H9 (cell line): ENCODE measurements around the gene NRP1. TPM values are rescaled to one million over a fixed set of nuclear protein-coding genes. Genes with fewer than 3 reads are reported as not detected.

Experiments used
- DNase-seq: peaks from one replicate; pipeline ENCODE4 v3.0.0-alpha.2; 2017
- H2AFZ ChIP-seq: one replicate; pipeline ENCODE4 v1.6.1; 2013; ENCODE audit warnings: mild to moderate bottlenecking, low read length, control low read depth, moderate library complexity
- H2AK5ac ChIP-seq: 2 replicates; pipeline ENCODE4 v1.6.1; 2013; ENCODE audit warnings: low read length, control low read depth, mixed read lengths; ENCODE audit not compliant: insufficient read length
- H2BK120ac ChIP-seq: one replicate; pipeline ENCODE4 v1.6.1; 2013; ENCODE audit warnings: low read depth, mild to moderate bottlenecking, low read length, control low read depth, inconsistent platforms; ENCODE audit not compliant: poor library complexity, severe bottlenecking
- H2BK12ac ChIP-seq: 2 replicates; pipeline ENCODE4 v1.6.1; 2013; ENCODE audit warnings: low read length, control low read depth, mixed read lengths, low read depth; ENCODE audit not compliant: insufficient read length
- H2BK15ac ChIP-seq: 2 replicates; pipeline ENCODE4 v1.6.1; 2013; ENCODE audit warnings: low read depth, low read length, control low read depth
- H2BK20ac ChIP-seq: one replicate; pipeline ENCODE4 v1.6.1; 2013; ENCODE audit warnings: low read depth, mild to moderate bottlenecking, low read length, control low read depth, inconsistent platforms; ENCODE audit not compliant: poor library complexity, severe bottlenecking
- H2BK5ac ChIP-seq: 2 replicates; pipeline ENCODE4 v1.6.1; 2013; ENCODE audit warnings: low read length, control low read depth, mixed read lengths; ENCODE audit not compliant: insufficient read length
- H3K14ac ChIP-seq: 2 replicates; pipeline ENCODE4 v1.6.1; 2013; ENCODE audit warnings: low read length, control low read depth; ENCODE audit not compliant: insufficient read depth
- H3K18ac ChIP-seq: 2 replicates; pipeline ENCODE4 v1.6.1; 2013; ENCODE audit warnings: low read depth, mild to moderate bottlenecking, mixed read lengths, low read length, control low read depth; ENCODE audit not compliant: insufficient read length
- H3K23ac ChIP-seq: 2 replicates; pipeline ENCODE4 v1.6.1; 2013; ENCODE audit warnings: low read length, control low read depth, mixed read lengths, low read depth; ENCODE audit not compliant: insufficient read length
- H3K23me2 ChIP-seq: 2 replicates; pipeline ENCODE4 v1.6.1; 2013; ENCODE audit warnings: low read depth, mild to moderate bottlenecking, mixed read lengths, low read length, control low read depth; ENCODE audit not compliant: insufficient read length, poor library complexity, severe bottlenecking
- H3K27ac ChIP-seq: 2 replicates; pipeline ENCODE4 v1.5.1; 2013; ENCODE audit warnings: low read length, control low read depth, mixed read lengths, low read depth; ENCODE audit not compliant: insufficient read length
- H3K27me3 ChIP-seq: 2 replicates; pipeline ENCODE4 v1.6.1; 2013; ENCODE audit warnings: low read length, control low read depth, inconsistent platforms; ENCODE audit not compliant: insufficient read depth
- H3K4ac ChIP-seq: 2 replicates; pipeline ENCODE4 v1.6.1; 2013; ENCODE audit warnings: low read depth, mild to moderate bottlenecking, control low read depth, inconsistent platforms, low read length, moderate library complexity
- H3K4me1 ChIP-seq: 2 replicates; pipeline ENCODE4 v1.6.1; 2013; ENCODE audit warnings: low read length, control low read depth, inconsistent platforms; ENCODE audit not compliant: insufficient read depth
- H3K4me2 ChIP-seq: 2 replicates; pipeline ENCODE4 v1.6.1; 2013; ENCODE audit warnings: low read length, control low read depth, mixed read lengths; ENCODE audit not compliant: insufficient read length, insufficient read depth
- H3K56ac ChIP-seq: 2 replicates; pipeline ENCODE4 v1.6.1; 2013; ENCODE audit warnings: low read depth, mild to moderate bottlenecking, mixed read lengths, low read length, control low read depth; ENCODE audit not compliant: insufficient read length
- H3K79me1 ChIP-seq: 2 replicates; pipeline ENCODE4 v1.6.1; 2013; ENCODE audit warnings: low read depth, mild to moderate bottlenecking, moderate library complexity, low read length, control low read depth, inconsistent platforms; ENCODE audit not compliant: insufficient read depth, poor library complexity, severe bottlenecking
- H3K79me2 ChIP-seq: 2 replicates; pipeline ENCODE4 v1.6.1; 2013; ENCODE audit warnings: low read length, control low read depth, inconsistent platforms; ENCODE audit not compliant: insufficient read depth
- H3K9ac ChIP-seq: 2 replicates; pipeline ENCODE4 v1.6.1; 2013; ENCODE audit warnings: low read length, control low read depth, mixed read lengths; ENCODE audit not compliant: insufficient read length; ENCODE audit errors: extremely low read depth
- H3K9me3 ChIP-seq: one replicate; pipeline ENCODE4 v1.6.1; 2013; ENCODE audit warnings: low read depth, low read length, inconsistent platforms; ENCODE audit not compliant: control insufficient read depth
- H3T11ph ChIP-seq: one replicate; pipeline ENCODE4 v1.6.1; 2013; ENCODE audit warnings: mild to moderate bottlenecking, low read length, control low read depth, inconsistent platforms
- H4K20me1 ChIP-seq: one replicate; pipeline ENCODE4 v1.6.1; 2013; ENCODE audit not compliant: control insufficient read depth, insufficient read length, insufficient read depth
- H4K5ac ChIP-seq: 2 replicates; pipeline ENCODE4 v1.6.1; 2013; ENCODE audit warnings: low read depth, mild to moderate bottlenecking, mixed read lengths, low read length, control low read depth; ENCODE audit not compliant: insufficient read length
- H4K8ac ChIP-seq: replicated peaks from 2 replicates; pipeline ENCODE4 v1.6.1; 2013; ENCODE audit warnings: low read length, control low read depth, mixed read lengths, low read depth; ENCODE audit not compliant: insufficient read length
- H4K91ac ChIP-seq: 2 replicates; pipeline ENCODE4 v1.6.1; 2013; ENCODE audit warnings: low read depth, mild to moderate bottlenecking, moderate library complexity, mixed read lengths, low read length, control low read depth; ENCODE audit not compliant: insufficient read length
- H3K27ac Mint-ChIP-seq, 3 experiments: 2 replicates in 2 of 3; 3 replicates in 1 of 3; pipeline ENCODE4 v1.8.0; 2020 to 2021; ENCODE audit warnings: mixed read lengths in 3 of 3, mild to moderate bottlenecking in 1 of 3, moderate library complexity in 1 of 3
- H3K27me3 Mint-ChIP-seq: 2 replicates; pipeline ENCODE4 v1.8.0; 2021; ENCODE audit warnings: low read depth, mild to moderate bottlenecking, moderate library complexity, mixed read lengths
- H3K36me3 Mint-ChIP-seq, 3 experiments: 2 replicates in 2 of 3; 3 replicates in 1 of 3; pipeline ENCODE4 v1.8.0; 2020 to 2021; ENCODE audit warnings: low read depth in 3 of 3, mixed read lengths in 3 of 3; ENCODE audit not compliant: insufficient read depth in 1 of 3
- H3K4me1 Mint-ChIP-seq, 2 experiments: 2 replicates each; pipeline ENCODE4 v1.8.0; 2020; ENCODE audit warnings: mixed read lengths in 2 of 2
- H3K4me3 Mint-ChIP-seq, 2 experiments: 2 replicates in 1 of 2; 3 replicates in 1 of 2; pipeline ENCODE4 v1.8.0; 2020 to 2021; ENCODE audit warnings: mild to moderate bottlenecking in 2 of 2, mixed read lengths in 2 of 2, moderate library complexity in 1 of 2
- H3K9me3 Mint-ChIP-seq, 2 experiments: 2 replicates in 1 of 2; 3 replicates in 1 of 2; pipeline ENCODE4 v1.8.0; 2020; ENCODE audit warnings: mild to moderate bottlenecking in 2 of 2, mixed read lengths in 2 of 2, moderate library complexity in 1 of 2
- WGBS: extraction: QIAGEN DNeasy Blood & Tissue Kit; methylation state at CpG from one replicate; pipeline ENCODE4 v1.1.7; 2013; ENCODE audit warnings: missing lambda C conversion rate, low lambda C conversion rate, mixed read lengths; ENCODE audit not compliant: insufficient read length; ENCODE audit errors: extremely low coverage; 5-methylcytosine and 5-hydroxymethylcytosine counted together
- total RNA-seq: library from RNA; stranded (reverse); gene quantifications from 2 replicates; pipeline ENCODE4 v1.2.1, GENCODE V29; 2021
- TF ChIP-seq, protein P1 (sequence below): fragments of 200-600 bp; sonication (generic); conservative IDR thresholded peaks from 3 replicates; pipeline ENCODE4 v1.8.0; 2021; ENCODE audit warnings: antibody characterized with exemption, mild to moderate bottlenecking

Gene NRP1
- total RNA-seq, 1 experiment from 2014 or later: 4.6 TPM

DNA sequence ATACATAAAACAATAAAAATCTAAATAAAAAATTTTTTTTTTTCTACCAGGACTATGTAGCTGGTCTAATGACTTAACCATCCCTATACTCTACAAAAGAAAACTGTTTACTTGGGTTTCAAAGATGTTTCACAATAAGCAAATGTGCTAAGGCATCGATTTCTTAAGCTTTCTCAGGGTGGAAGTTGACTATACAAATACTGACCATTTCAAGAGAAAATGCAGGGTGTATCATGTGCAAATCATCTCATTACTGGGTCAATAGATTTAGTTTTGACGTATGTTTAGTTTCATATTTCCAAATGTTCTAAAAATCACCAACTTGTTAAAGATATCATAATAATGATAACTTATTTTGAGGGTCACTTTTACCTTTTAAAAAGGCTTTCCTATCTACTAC is 7.5 kb downstream of the NRP1 start:
- H4K20me1 ChIP-seq: no peaks in the 10 kb centered on the region
- H3K23ac ChIP-seq: no peak overlapping the region
- H3K4ac ChIP-seq: no peak overlapping the region
- no peaks in the 10 kb centered on the region for H3K36me3 Mint-ChIP-seq
- no peak overlapping the region for H3K9ac ChIP-seq
- no peak overlapping the region for H2BK12ac ChIP-seq
- no peaks in the 10 kb centered on the region for H3K23me2 ChIP-seq
- no peaks in the 10 kb centered on the region for H3K9me3 Mint-ChIP-seq
- H3K9me3 ChIP-seq: no peaks in the 10 kb centered on the region
- no peak overlapping the region for H4K91ac ChIP-seq
- no peak overlapping the region for H3K4me2 ChIP-seq
- no peak overlapping the region for H2BK20ac ChIP-seq
- no peak overlapping the region for H2BK120ac ChIP-seq
- no peak overlapping the region for H2AFZ ChIP-seq
- no peaks in the 10 kb centered on the region for H3K27me3 ChIP-seq
- no peak overlapping the region for H3T11ph ChIP-seq
- H4K5ac ChIP-seq: no peak overlapping the region
- no peaks in the 10 kb centered on the region for H3K79me2 ChIP-seq
- no peaks in the 10 kb centered on the region for H3K79me1 ChIP-seq
- H3K4me1 Mint-ChIP-seq: peaks cover 17 to 23% of the 10 kb centered on the region in 2 experiments
- H3K18ac ChIP-seq: no peak overlapping the region
- no peak overlapping the region for H3K27ac ChIP-seq
- no peak overlapping the region for H3K14ac ChIP-seq
- H3K27me3 Mint-ChIP-seq: peaks cover 10% of the 10 kb centered on the region
- no peak overlapping the region for H3K27ac Mint-ChIP-seq
- no peak overlapping the region for H3K4me3 Mint-ChIP-seq
- no CpG with 5 or more reads among the region's 2 CpGs for WGBS
- TF ChIP-seq, protein P1, sequence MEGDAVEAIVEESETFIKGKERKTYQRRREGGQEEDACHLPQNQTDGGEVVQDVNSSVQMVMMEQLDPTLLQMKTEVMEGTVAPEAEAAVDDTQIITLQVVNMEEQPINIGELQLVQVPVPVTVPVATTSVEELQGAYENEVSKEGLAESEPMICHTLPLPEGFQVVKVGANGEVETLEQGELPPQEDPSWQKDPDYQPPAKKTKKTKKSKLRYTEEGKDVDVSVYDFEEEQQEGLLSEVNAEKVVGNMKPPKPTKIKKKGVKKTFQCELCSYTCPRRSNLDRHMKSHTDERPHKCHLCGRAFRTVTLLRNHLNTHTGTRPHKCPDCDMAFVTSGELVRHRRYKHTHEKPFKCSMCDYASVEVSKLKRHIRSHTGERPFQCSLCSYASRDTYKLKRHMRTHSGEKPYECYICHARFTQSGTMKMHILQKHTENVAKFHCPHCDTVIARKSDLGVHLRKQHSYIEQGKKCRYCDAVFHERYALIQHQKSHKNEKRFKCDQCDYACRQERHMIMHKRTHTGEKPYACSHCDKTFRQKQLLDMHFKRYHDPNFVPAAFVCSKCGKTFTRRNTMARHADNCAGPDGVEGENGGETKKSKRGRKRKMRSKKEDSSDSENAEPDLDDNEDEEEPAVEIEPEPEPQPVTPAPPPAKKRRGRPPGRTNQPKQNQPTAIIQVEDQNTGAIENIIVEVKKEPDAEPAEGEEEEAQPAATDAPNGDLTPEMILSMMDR: no peak
- H3K4me1 ChIP-seq: no peaks in the 10 kb centered on the region
- no peak overlapping the region for H2BK15ac ChIP-seq
- no peak overlapping the region for H3K56ac ChIP-seq
- no peak overlapping the region for H2BK5ac ChIP-seq
- H2AK5ac ChIP-seq: no peak overlapping the region
- no peak for DNase-seq
- no peak overlapping the region for H4K8ac ChIP-seq
